ENCODE results near the gene PCGF6.

- TF ChIP-seq CTCF (IDR thresholded peaks at IDR 0.05) (no peak), POLR2A (IDR thresholded peaks at IDR 0.05) (no peak)
Measured at GRCh38 chr10:103355906-103356599, 5.1 kb upstream of the PCGF6 start.
